Erythroblast (primary cell): Measurements from ENCODE around the gene COP1.

Experiments
- GATA1 ChIP-seq: IDR thresholded peaks from 2 replicates; pipeline ENCODE4 v1.6.1; 2011; ENCODE audit warnings: low read depth, mild to moderate bottlenecking, control low read depth, low read length, moderate library complexity
- POLR2A ChIP-seq: IDR thresholded peaks from 2 replicates; pipeline ENCODE4 v1.6.1; 2011; ENCODE audit warnings: mild to moderate bottlenecking, low read length

GRCh38 chr1:176206961-176207902 is at the start of gene COP1:
- TF ChIP-seq POLR2A, result peak; percentile 96
- no peak for TF ChIP-seq GATA1
